Prostate gland (tissue), 2 donors: ENCODE measurements around the gene NARS2.

Experiments
- CTCF ChIP-seq, 4 experiments: fragments of 200-600 bp in 2 of 4; fragments of 450-650 bp in 2 of 4; sonication (generic) in 2 of 4; IDR thresholded peaks; 1 replicate in 3 of 4; 2 replicates in 1 of 4; pipeline ENCODE4 v1.5.1; 2016 to 2019; ENCODE audit warnings: antibody characterized with exemption in 4 of 4, mild to moderate bottlenecking in 2 of 4, moderate library complexity in 2 of 4
- POLR2A ChIP-seq: fragments of 450-650 bp; IDR thresholded peaks from one replicate; pipeline ENCODE4 v1.6.1; 2016; ENCODE audit warnings: antibody characterized with exemption, mild to moderate bottlenecking

DNA sequence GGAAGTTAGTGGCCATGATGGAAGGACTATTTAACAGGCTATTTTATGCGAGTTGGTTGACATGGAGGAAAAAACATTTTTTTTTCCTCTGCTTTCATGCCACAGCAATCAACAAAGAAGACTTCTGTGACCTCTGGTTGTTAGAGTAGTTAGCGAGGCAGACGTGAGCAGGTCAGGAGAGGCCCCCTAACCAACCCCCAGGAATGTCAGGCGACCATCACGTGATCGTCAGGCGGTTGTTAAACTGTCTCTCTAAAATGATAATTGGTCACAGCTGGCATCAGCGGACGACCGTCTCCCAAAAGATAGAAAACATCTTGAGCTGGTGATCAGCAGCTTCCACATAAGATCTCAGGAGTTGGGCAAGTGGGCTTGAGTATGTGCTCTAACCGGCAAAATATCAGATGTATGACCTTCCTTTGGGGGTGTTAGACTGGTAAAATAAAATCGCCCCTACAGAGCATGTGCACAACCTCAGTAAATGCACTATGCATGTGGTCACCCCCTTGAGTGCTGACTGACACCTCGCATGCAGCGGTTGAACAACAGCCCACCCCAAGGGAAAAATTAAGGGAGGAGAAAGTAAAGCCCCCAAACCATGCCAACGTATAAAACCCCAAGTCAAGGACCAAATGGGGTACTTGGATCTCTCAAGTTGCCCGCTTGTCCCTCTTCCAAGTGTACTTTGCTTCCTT, 20.9 kb upstream of the NARS2 start:
- no peak for TF ChIP-seq CTCF (IDR thresholded peaks at IDR 0.05)
- TF ChIP-seq POLR2A: no peak
